Thoracic aorta endothelial cell (primary cell): ENCODE data around the gene RSPO4. TPM values are rescaled to one million over a fixed set of nuclear protein-coding genes. Genes with fewer than 3 reads are reported as not detected.

Source experiments
- total RNA-seq: library from RNA; depleted of rRNA; stranded (reverse); fragments of >200 nt; gene quantifications from 2 replicates; pipeline ENCODE4 v1.2.3, GENCODE V29; 2012

The RSPO4 gene
- not detected in 2 replicates for total RNA-seq

DNA sequence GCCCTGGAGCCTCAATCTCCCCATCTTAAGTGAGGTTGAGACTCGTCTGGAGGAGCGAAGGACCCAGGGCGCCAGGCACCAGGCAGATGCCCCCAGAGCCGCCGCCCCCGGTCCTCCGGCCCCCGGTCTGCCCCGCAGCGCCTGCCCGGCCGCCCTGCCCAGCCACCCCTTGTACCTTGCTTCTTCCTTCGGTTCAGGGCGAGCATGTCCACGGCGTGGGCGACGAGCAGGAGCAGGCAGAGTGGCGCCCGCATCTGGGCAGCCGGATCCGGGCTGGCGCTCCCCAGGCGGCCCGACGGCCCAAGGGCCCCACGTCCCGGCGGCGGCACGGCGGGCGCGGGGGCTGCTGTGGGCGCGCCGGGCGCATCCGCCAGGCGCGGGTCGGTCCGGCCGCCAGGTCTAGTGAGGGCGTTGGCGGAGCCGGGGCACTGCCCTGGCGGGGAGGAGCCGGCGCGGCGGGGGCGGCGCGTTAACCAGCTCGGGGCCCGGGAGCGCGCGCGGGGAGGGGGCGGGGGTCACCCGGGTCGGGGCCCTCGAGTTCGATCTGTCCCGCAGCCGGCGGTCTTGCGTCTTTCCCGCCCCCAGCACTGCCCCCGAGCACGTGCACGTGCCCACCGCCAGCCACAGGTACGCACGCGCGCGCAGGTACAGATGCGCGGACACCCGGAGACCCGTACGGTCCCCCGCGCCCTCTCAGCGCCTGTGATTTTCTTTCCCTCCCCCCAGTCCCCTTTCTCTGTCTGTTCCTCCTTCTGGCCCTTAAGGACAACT, at the start of gene RSPO4:
Gene RSPO4 (minus strand): TSS at position 401 of the 771 bp plus-strand sequence. CDS start 147 bp downstream, at position 254.

DNA sequence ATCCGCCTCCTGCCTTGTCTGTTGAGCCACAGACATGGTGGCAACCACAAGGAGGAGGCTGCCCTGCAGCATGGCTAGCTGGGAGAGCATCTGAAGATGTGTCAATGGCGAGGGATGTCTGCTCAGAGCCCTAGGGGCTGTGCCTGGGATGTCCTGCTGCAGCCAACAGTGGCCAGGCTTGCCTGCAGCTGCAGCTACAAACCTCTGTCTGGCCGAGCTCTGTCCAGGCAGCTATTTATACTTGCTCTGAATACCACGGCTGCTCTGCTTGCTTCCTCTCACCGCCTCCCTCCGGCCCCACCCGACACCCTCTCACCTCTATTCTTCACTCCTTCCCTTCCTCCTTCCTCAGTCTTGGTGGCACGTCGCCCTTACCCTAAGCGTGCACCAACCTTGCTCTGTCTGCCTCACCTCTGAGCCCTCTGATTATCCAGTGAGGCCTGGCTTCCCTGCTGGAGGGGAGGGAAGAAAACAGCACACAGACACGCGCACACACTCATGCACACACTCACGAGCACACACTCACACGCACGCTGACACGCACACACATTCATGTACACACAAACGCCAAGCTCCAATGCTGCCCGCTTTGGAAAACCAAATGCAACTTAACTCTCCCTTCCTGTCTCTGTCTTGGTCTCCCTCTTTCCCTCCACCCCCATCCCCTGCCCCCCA, 85.8 kb downstream of the RSPO4 start, which contains the start of gene ANGPT4:
Gene ANGPT4 (minus strand): TSS at position 210 of the 675 bp plus-strand sequence. CDS start 120 bp downstream, at position 90.

Other genes starting within 250 kb of the RSPO4 start
- gene SLC52A3, start 233.8 kb downstream of the RSPO4 start, total RNA-seq, result 0.07 TPM in 1 of 2 replicates, not detected in the other
- 4.4 and 4.5 TPM in 2 replicates for gene FAM110A, start 168.6 kb downstream of the RSPO4 start, total RNA-seq
- gene ANGPT4, start 86.0 kb downstream of the RSPO4 start, total RNA-seq, result not detected in 2 replicates
- 103 and 160 TPM in 2 replicates for gene PSMF1, start 116.3 kb upstream of the RSPO4 start, total RNA-seq
- 0.13 and 0.79 TPM in 2 replicates for gene TMEM74B, start 182.7 kb upstream of the RSPO4 start, total RNA-seq
- gene C20orf202, start 201.1 kb upstream of the RSPO4 start, total RNA-seq, result not detected in 2 replicates
- 0.07 and 0.53 TPM in 2 replicates for gene RAD21L1, start 223.7 kb upstream of the RSPO4 start, total RNA-seq